Tibial nerve (tissue), 4 donors: ENCODE data around the gene CORO1C.

ENCODE experiments used
- EP300 ChIP-seq, 2 donors: sonication (generic); formaldehyde crosslinking; IDR thresholded peaks; one replicate each; pipeline ENCODE4 v1.6.1; 2017; ENCODE audit warnings: antibody characterized with exemption in 2 of 2, mild to moderate bottlenecking in 1 of 2
- POLR2A ChIP-seq, 2 donors: fragments of 450-650 bp; IDR thresholded peaks; one replicate each; pipeline ENCODE4 v1.6.1; 2017; ENCODE audit warnings: antibody characterized with exemption in 2 of 2, mild to moderate bottlenecking in 2 of 2, moderate library complexity in 2 of 2
- TF ChIP-seq, protein P1 (sequence below), 5 experiments: fragments of 200-600 bp in 3 of 5; fragments of 450-650 bp in 2 of 5; sonication (generic) in 3 of 5; IDR thresholded peaks; one replicate each; pipeline ENCODE4 v1.5.1; 2016 to 2019; ENCODE audit warnings: antibody characterized with exemption in 5 of 5, mild to moderate bottlenecking in 3 of 5, moderate library complexity in 2 of 5

GRCh38 chr12:108694812-108695278, 36.5 kb downstream of the CORO1C start:
- TF ChIP-seq, protein P1, sequence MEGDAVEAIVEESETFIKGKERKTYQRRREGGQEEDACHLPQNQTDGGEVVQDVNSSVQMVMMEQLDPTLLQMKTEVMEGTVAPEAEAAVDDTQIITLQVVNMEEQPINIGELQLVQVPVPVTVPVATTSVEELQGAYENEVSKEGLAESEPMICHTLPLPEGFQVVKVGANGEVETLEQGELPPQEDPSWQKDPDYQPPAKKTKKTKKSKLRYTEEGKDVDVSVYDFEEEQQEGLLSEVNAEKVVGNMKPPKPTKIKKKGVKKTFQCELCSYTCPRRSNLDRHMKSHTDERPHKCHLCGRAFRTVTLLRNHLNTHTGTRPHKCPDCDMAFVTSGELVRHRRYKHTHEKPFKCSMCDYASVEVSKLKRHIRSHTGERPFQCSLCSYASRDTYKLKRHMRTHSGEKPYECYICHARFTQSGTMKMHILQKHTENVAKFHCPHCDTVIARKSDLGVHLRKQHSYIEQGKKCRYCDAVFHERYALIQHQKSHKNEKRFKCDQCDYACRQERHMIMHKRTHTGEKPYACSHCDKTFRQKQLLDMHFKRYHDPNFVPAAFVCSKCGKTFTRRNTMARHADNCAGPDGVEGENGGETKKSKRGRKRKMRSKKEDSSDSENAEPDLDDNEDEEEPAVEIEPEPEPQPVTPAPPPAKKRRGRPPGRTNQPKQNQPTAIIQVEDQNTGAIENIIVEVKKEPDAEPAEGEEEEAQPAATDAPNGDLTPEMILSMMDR (IDR thresholded peaks at IDR 0.05), result no peak
- TF ChIP-seq EP300 (IDR thresholded peaks at IDR 0.05) (no peak), POLR2A (IDR thresholded peaks at IDR 0.05) (no peak)
